Hypothalamus (tissue), 51 donors: ENCODE results near the gene FGF11.

Experiments
- DNase-seq, 51 donors: peaks; one replicate each; lab custom pipeline; 2025; lab: John Stamatoyannopoulos, UW

The FGF11 gene

DNA sequence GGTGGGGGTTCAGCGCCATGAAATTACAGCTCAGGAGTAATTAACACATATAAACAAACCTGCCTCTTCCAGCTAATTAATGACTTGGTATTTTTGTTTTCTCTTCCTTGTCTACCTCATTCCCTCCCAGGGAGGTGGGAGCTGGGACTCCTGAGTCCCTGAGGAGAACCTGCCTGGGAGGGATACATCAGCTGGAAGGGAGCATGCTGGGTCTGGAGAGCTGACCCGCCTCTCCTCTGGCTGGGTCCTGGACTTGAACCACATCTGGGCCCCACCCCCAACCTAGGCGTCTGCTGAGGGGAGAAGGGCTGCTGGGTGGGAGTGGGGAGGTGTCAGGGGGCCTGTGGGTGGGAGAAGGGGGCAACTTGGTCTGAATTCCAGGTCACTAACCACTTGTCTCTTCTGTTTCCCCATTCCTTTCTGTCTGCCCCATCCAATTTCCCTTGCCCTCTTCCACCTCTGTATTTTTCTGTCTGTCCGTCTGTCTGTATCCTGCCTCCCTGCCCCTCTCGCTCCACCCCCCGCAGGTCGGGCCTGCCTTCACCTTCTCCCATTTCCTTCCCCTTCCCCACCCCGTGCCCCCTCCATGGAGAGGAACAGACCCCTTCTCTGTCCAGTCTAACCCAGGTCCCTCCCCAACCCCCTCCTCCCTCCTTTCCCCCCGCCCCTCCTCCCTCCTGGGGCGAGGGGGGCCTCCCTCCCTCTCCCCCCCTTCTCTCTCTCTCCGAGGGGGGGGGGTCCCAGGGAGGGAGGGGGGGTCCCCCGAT is 31.6 kb upstream of the FGF11 start, which contains the start of gene NLGN2:
Gene NLGN2, plus strand, starts transcription at position 361 of the 767 bp plus-strand sequence. CDS start 411 bp downstream, outside the sequence.
- no peak for DNase-seq

GRCh38 chr17:7408252-7408727 is 31.0 kb upstream of the FGF11 start:
- DNase-seq = no peak

DNA sequence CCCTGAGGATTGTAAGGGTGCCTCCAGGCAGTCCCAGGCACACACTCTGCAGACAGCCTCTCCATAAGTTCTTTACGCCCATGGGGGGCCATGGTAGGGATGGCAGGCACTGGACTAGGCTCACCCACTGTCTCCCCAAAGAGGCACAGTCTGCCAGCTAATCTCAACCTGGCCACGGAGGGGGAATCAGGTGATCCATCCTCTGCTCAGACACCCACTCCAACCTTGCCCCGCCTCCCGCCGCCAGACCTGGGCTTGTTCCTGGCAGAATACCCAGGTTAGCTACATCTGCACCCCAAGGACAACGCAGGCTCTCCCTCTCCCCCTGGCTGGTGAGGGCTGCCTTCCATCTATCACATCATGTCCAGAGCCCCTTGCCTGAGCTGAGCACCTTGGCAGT is 30.4 kb upstream of the FGF11 start:
- no peak for DNase-seq

DNA sequence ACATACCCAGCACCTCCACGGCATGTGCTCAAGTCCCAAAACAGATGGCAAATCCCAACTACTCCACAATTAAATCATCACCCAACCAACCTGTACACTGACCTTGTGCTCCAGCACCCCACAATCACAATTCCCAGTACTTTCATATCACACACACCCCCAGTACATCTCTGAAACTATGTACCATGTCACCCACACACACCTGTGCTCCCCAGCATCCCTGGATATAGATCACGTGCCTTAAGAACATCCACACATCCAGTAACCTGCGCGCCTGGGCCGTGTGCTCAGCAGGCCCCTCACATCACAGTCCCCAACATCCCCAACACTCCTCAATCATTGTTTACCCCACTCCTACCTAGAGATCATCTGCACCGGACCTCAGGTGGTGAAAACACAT is 29.6 kb upstream of the FGF11 start:
- DNase-seq = no peak

- no peak for DNase-seq
Measured at GRCh38 chr17:7410634-7411426, 28.5 kb upstream of the FGF11 start.

GRCh38 chr17:7411427-7411750 is 27.9 kb upstream of the FGF11 start:
- DNase-seq = no peak

GRCh38 chr17:7413346-7413985 is 25.8 kb upstream of the FGF11 start:
- DNase-seq = no peak

DNA sequence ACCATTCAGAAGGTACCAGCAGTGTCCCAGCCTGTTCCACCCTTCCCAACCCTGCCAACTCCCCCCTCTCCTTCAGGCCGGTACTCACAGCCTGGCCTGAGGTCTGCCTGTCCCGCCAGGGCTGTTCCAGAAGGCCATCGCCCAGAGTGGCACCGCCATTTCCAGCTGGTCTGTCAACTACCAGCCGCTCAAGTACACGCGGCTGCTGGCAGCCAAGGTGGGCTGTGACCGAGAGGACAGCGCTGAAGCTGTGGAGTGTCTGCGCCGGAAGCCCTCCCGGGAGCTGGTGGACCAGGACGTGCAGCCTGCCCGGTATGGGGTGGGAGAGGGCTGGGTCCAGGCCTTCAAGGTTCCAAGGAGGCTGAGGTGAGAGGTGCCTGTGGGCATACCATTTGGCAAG is 24.5 kb upstream of the FGF11 start:
- peak in 1 of 51 donors; percentile 4 for DNase-seq

GRCh38 chr17:7415784-7416183 is 23.5 kb upstream of the FGF11 start:
- no peak for DNase-seq

- DNase-seq = no peak
Measured at GRCh38 chr17:7416323-7416722, 23.0 kb upstream of the FGF11 start.

GRCh38 chr17:7417056-7417655 is 22.2 kb upstream of the FGF11 start:
- DNase-seq = no peak

GRCh38 chr17:7418472-7419152 is 20.7 kb upstream of the FGF11 start:
- DNase-seq = no peak

- no peak for DNase-seq
Measured at GRCh38 chr17:7419819-7420610, 19.3 kb upstream of the FGF11 start, which contains the start of gene SPEM1. Gene SPEM1 (plus strand): TSS chr17:7420324. CDS start chr17:7420385, 61 bp downstream.

GRCh38 chr17:7421186-7421585 is 18.1 kb upstream of the FGF11 start:
- no peak for DNase-seq

GRCh38 chr17:7423679-7424078 is 15.6 kb upstream of the FGF11 start:
- DNase-seq = no peak

- DNase-seq = no peak
Measured at GRCh38 chr17:7425316-7425715, 14.0 kb upstream of the FGF11 start, which contains the start of gene SPEM2. Gene SPEM2 (plus strand): TSS chr17:7425616. CDS start chr17:7425689, 73 bp downstream.

- DNase-seq = no peak
Measured at GRCh38 chr17:7425756-7426155, 13.6 kb upstream of the FGF11 start.

- no peak for DNase-seq
Measured at GRCh38 chr17:7426203-7426863, 13.0 kb upstream of the FGF11 start.
